ENCODE measurements around the gene CCDC169.

CCDC169 gene

DNA sequence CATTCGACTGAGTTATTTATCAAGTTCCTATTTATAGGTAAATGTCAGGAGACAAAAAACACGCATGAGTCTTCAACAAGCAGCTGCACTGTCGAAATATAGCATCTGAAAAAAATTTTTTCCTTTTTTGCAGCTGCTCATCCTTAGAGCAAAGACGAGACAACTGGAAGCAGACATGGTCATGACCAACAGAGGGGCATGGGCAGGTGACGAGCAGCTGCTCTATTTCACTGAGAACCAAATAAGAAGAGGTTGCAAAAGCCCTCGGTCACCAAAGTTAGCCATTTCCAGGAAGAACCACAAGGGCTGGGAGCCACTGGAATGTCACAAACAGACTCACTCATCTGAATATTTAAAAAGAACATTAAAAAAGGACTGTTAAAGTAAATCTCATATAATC is 105.4 kb downstream of the CCDC169 start:
- no peak overlapping the region for H3K4me3 ChIP-seq (ENCODE audit: control insufficient read depth, low read depth, low read length)
- TF ChIP-seq, protein P1, sequence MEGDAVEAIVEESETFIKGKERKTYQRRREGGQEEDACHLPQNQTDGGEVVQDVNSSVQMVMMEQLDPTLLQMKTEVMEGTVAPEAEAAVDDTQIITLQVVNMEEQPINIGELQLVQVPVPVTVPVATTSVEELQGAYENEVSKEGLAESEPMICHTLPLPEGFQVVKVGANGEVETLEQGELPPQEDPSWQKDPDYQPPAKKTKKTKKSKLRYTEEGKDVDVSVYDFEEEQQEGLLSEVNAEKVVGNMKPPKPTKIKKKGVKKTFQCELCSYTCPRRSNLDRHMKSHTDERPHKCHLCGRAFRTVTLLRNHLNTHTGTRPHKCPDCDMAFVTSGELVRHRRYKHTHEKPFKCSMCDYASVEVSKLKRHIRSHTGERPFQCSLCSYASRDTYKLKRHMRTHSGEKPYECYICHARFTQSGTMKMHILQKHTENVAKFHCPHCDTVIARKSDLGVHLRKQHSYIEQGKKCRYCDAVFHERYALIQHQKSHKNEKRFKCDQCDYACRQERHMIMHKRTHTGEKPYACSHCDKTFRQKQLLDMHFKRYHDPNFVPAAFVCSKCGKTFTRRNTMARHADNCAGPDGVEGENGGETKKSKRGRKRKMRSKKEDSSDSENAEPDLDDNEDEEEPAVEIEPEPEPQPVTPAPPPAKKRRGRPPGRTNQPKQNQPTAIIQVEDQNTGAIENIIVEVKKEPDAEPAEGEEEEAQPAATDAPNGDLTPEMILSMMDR (IDR thresholded peaks at IDR 0.05; ENCODE audit: control insufficient read depth, insufficient read depth, low read depth, low read length, missing control alignments) = no peak
- DNase-seq (ENCODE audit: low read depth) = no peak

DNA sequence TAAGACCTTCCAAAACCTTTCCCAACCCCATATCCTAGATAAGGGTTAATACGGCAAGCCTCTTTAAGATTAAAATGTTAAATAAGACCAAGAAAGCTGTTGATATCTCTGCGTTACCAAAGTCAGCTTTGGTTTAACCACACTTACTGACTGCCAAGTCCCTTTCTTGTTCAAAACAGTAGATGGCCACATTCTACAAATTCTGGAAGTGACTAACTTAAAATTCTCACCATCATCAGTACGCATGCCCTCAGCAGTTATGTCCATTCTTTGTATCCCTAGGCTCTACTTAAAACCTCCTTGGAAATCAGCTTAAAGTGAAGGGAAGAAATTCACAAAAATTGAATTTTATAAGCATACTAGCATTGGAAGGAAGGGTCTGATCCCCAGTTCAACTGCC is 106.8 kb downstream of the CCDC169 start:
- no peak overlapping the region for H3K4me3 ChIP-seq (ENCODE audit: control insufficient read depth, low read depth, low read length)
- TF ChIP-seq, protein P1 (IDR thresholded peaks at IDR 0.05; ENCODE audit: control insufficient read depth, insufficient read depth, low read depth, low read length, missing control alignments) = no peak
- no peak for DNase-seq (ENCODE audit: low read depth)

GRCh38 chr13:36188441-36188840 is 109.2 kb downstream of the CCDC169 start:
- no peak for DNase-seq (ENCODE audit: low read depth)
- H3K4me3 ChIP-seq (ENCODE audit: control insufficient read depth, low read depth, low read length) = no peak overlapping the region
- TF ChIP-seq, protein P1 (IDR thresholded peaks at IDR 0.05; ENCODE audit: control insufficient read depth, insufficient read depth, low read depth, low read length, missing control alignments) = no peak

- TF ChIP-seq, protein P1 (IDR thresholded peaks at IDR 0.05; ENCODE audit: control insufficient read depth, insufficient read depth, low read depth, low read length, missing control alignments) = no peak
- DNase-seq (ENCODE audit: low read depth) = no peak
- no peak overlapping the region for H3K4me3 ChIP-seq (ENCODE audit: control insufficient read depth, low read depth, low read length)
Observed at GRCh38 chr13:36183901-36184300, 113.7 kb downstream of the CCDC169 start.
